ENCODE measurements around the gene WNT3.
"Not testable (repeated sequence)": the region's sequence is repeated elsewhere in the genome, so short reads cannot be mapped to it uniquely, and the experiment has no call there.

WNT3 gene

GRCh38 chr17:46783031-46783593, 35.4 kb downstream of the WNT3 start:
- DNase-seq (ENCODE audit: low read depth) = no peak

- no peak for DNase-seq (ENCODE audit: low read depth)
These were observed 36.1 kb downstream of the WNT3 start for GRCh38 chr17:46782250-46782953.

GRCh38 chr17:46780003-46780373, 38.5 kb downstream of the WNT3 start:
- no peak for DNase-seq (ENCODE audit: low read depth)

GRCh38 chr17:46777943-46778915, 40.3 kb downstream of the WNT3 start:
- no peak for DNase-seq (ENCODE audit: low read depth)

- DNase-seq (ENCODE audit: low read depth) = no peak
These were observed 42.0 kb downstream of the WNT3 start for GRCh38 chr17:46776298-46777005.

- DNase-seq (ENCODE audit: low read depth) = no peak
These were observed 44.3 kb downstream of the WNT3 start for GRCh38 chr17:46774108-46774737.

- DNase-seq (ENCODE audit: low read depth) = no peak
These were observed 44.8 kb downstream of the WNT3 start for GRCh38 chr17:46773676-46774075.

GRCh38 chr17:46773221-46773605, 45.3 kb downstream of the WNT3 start:
- no peak for DNase-seq (ENCODE audit: low read depth)

GRCh38 chr17:46772475-46773220, 45.8 kb downstream of the WNT3 start:
- no peak for DNase-seq (ENCODE audit: low read depth)

- DNase-seq (ENCODE audit: low read depth) = no peak
These were observed 46.7 kb downstream of the WNT3 start for GRCh38 chr17:46771561-46772474.

- DNase-seq (ENCODE audit: low read depth) = no peak
These were observed 47.5 kb downstream of the WNT3 start for GRCh38 chr17:46770818-46771560.

GRCh38 chr17:46770439-46770817, 48.1 kb downstream of the WNT3 start:
- no peak for DNase-seq (ENCODE audit: low read depth)

GRCh38 chr17:46769531-46770438, 48.7 kb downstream of the WNT3 start:
- DNase-seq (ENCODE audit: low read depth) = no peak

GRCh38 chr17:46768896-46769295, 49.6 kb downstream of the WNT3 start:
- not testable (repeated sequence) for DNase-seq (ENCODE audit: low read depth)

- DNase-seq (ENCODE audit: low read depth) = no peak
These were observed 50.0 kb downstream of the WNT3 start for GRCh38 chr17:46768540-46768870.

GRCh38 chr17:46766493-46767491, 51.7 kb downstream of the WNT3 start:
- no peak for DNase-seq (ENCODE audit: low read depth)

GRCh38 chr17:46765453-46765852, 53.0 kb downstream of the WNT3 start:
- no peak for DNase-seq (ENCODE audit: low read depth)

Measured in T follicular helper cell (primary cell).